ENCODE results near the gene CYP2C19. TPM values are rescaled to one million over a fixed set of nuclear protein-coding genes. Genes with fewer than 3 reads are reported as not detected.

CYP2C19 gene
- total RNA-seq, result 1 to 10 TPM in 1 of 4 donors, under 1 TPM in 3; 0.17 to 1.2 (median 0.50) TPM

GRCh38 chr10:94762393-94762792 is at the start of gene CYP2C19:
Gene CYP2C19 (plus strand): TSS chr10:94762681. CDS start chr10:94762706, 25 bp downstream.
- TF ChIP-seq CTCF (IDR thresholded peaks at IDR 0.05), result no peak
- no peak for TF ChIP-seq POLR2A (IDR thresholded peaks at IDR 0.05)
- H3K4me3 ChIP-seq (ENCODE audit: low read depth, poor library complexity, severe bottlenecking), result no peak within 1 kb of the TSS
- intact Hi-C loops (cut with DNase I; ENCODE audit: low total_unique reads), result no loop called here
- DNase-seq (ENCODE audit: low spot score in 2 of 2), result no peak
- 72 to 80% methylated on average over 3 of the region's 3 CpGs for WGBS, 2 donors

GRCh38 chr10:94725871-94726270 is 36.6 kb upstream of the CYP2C19 start:
- no peak for TF ChIP-seq POLR2A (IDR thresholded peaks at IDR 0.05)
- no peak for TF ChIP-seq CTCF (IDR thresholded peaks at IDR 0.05)
- no peak overlapping the region for H3K4me3 ChIP-seq (ENCODE audit: low read depth, poor library complexity, severe bottlenecking)
- no peak for DNase-seq (ENCODE audit: low spot score in 2 of 2)
- intact Hi-C loops (cut with DNase I; ENCODE audit: low total_unique reads), result no loop called here

GRCh38 chr10:94735197-94735596 is 27.3 kb upstream of the CYP2C19 start:
- H3K4me3 ChIP-seq (ENCODE audit: low read depth, poor library complexity, severe bottlenecking), result no peak overlapping the region
- no peak for TF ChIP-seq POLR2A (IDR thresholded peaks at IDR 0.05)
- TF ChIP-seq CTCF (IDR thresholded peaks at IDR 0.05), result no peak
- DNase-seq (ENCODE audit: low spot score in 2 of 2), result no peak
- 80 to 83% methylated on average over 3 of the region's 3 CpGs for WGBS, 2 donors
- intact Hi-C loops (cut with DNase I; ENCODE audit: low total_unique reads), result no loop called here

- no peak overlapping the region for H3K4me3 ChIP-seq (ENCODE audit: low read depth, poor library complexity, severe bottlenecking)
- intact Hi-C loops (cut with DNase I; ENCODE audit: low total_unique reads), result no loop called here
- no peak for DNase-seq (ENCODE audit: low spot score in 2 of 2)
- WGBS, 2 donors, result 61 to 67% methylated on average over 2 of the region's 2 CpGs
- TF ChIP-seq POLR2A (IDR thresholded peaks at IDR 0.05) (no peak), CTCF (IDR thresholded peaks at IDR 0.05) (no peak)
Measured at GRCh38 chr10:94738588-94738987, 23.9 kb upstream of the CYP2C19 start.

GRCh38 chr10:94747137-94747536 is 15.3 kb upstream of the CYP2C19 start:
- TF ChIP-seq POLR2A (IDR thresholded peaks at IDR 0.05) (no peak), CTCF (IDR thresholded peaks at IDR 0.05) (no peak)
- WGBS, 2 donors, result 63 to 67% methylated on average over 2 of the region's 2 CpGs
- no peak for DNase-seq (ENCODE audit: low spot score in 2 of 2)
- intact Hi-C loops (cut with DNase I; ENCODE audit: low total_unique reads), result no loop called here
- H3K4me3 ChIP-seq (ENCODE audit: low read depth, poor library complexity, severe bottlenecking), result no peak overlapping the region

- intact Hi-C loops (cut with DNase I; ENCODE audit: low total_unique reads), result no loop called here
- TF ChIP-seq POLR2A (IDR thresholded peaks at IDR 0.05) (no peak), CTCF (IDR thresholded peaks at IDR 0.05) (no peak)
- DNase-seq (ENCODE audit: low spot score in 2 of 2), result no peak
- WGBS, 2 donors, result 78 to 79% methylated on average over 4 of the region's 4 CpGs
- H3K4me3 ChIP-seq (ENCODE audit: low read depth, poor library complexity, severe bottlenecking), result no peak overlapping the region
Measured at GRCh38 chr10:94747838-94748237, 14.6 kb upstream of the CYP2C19 start.

Measured in lower leg skin (tissue), 4 donors.